ENCODE results near the gene USP21. TPM values are rescaled to one million over a fixed set of nuclear protein-coding genes. Genes with fewer than 3 reads are reported as not detected.

USP21 gene
- total and polyA plus RNA-seq, 9 of the 15 experiments (the other 6 are each of a cell fraction or from before 2014, with no cell fraction given), result 4.9 to 52.4 (median 21.6) TPM

DNA sequence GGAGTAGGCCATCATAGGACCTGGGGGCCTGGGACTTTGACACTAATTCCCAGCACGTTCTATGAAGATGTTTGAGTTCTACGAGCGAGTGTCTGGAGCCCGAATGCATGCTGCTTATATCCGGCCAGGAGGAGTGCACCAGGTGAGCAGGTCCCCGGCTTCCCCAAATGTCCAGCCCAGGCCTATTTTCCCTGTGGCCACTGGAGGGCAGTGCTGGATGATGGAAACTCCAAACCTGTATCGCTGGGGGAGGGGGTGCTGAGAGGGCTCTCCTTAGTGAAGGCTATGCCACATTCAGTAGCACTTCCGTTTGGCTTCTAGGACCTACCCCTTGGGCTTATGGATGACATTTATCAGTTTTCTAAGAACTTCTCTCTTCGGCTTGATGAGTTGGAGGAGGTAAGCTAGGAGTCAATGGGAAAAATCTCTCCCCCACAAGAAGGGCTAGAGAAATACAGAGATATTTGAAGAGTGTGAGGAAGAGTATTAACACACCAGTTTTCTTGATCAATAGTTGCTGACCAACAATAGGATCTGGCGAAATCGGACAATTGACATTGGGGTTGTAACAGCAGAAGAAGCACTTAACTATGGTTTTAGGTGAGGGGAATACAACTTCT lies 50.6 kb downstream of the USP21 start (continued):
- TF ChIP-seq PURB (CRISPR knock-in tag; IDR thresholded peaks at IDR 0.05; ENCODE audit: low read depth), result no peak
- TF ChIP-seq BHLHE40 (IDR thresholded peaks at IDR 0.05; ENCODE audit: low read length), result peak; percentile 9; the same call in 1 of the 2 replicates
- TF ChIP-seq ZNF277 (CRISPR knock-in tag; IDR thresholded peaks at IDR 0.05; ENCODE audit: borderline replicate concordance), result no peak
- TF ChIP-seq, protein P1, sequence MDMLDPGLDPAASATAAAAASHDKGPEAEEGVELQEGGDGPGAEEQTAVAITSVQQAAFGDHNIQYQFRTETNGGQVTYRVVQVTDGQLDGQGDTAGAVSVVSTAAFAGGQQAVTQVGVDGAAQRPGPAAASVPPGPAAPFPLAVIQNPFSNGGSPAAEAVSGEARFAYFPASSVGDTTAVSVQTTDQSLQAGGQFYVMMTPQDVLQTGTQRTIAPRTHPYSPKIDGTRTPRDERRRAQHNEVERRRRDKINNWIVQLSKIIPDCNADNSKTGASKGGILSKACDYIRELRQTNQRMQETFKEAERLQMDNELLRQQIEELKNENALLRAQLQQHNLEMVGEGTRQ (CRISPR knock-in tag; IDR thresholded peaks at IDR 0.05), result no peak
- TF ChIP-seq ZNF232 (CRISPR knock-in tag; IDR thresholded peaks at IDR 0.05), result no peak
- no peak for TF ChIP-seq ZNF282 (CRISPR knock-in tag; IDR thresholded peaks at IDR 0.05)
- no peak for TF ChIP-seq HDAC1 (IDR thresholded peaks at IDR 0.05)
- TF ChIP-seq PHB2 (IDR thresholded peaks at IDR 0.05; ENCODE audit: low read depth), result no peak
- TF ChIP-seq, protein P2, sequence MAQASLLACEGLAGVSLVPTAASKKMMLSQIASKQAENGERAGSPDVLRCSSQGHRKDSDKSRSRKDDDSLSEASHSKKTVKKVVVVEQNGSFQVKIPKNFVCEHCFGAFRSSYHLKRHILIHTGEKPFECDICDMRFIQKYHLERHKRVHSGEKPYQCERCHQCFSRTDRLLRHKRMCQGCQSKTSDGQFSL (CRISPR knock-in tag; IDR thresholded peaks at IDR 0.05), result no peak
- TF ChIP-seq, protein P2 (tag; IDR thresholded peaks at IDR 0.05), result no peak; a peak in 1 of 4 replicates
- no peak for TF ChIP-seq TOE1 (IDR thresholded peaks at IDR 0.05; ENCODE audit: borderline replicate concordance)
- TF ChIP-seq TOE1 (CRISPR knock-in tag; IDR thresholded peaks at IDR 0.05; ENCODE audit: borderline replicate concordance, low read depth), result no peak
- TF ChIP-seq KDM5B (IDR thresholded peaks at IDR 0.05; ENCODE audit: insufficient replicate concordance, low read depth, low read length), result no peak
- TF ChIP-seq, protein P3, sequence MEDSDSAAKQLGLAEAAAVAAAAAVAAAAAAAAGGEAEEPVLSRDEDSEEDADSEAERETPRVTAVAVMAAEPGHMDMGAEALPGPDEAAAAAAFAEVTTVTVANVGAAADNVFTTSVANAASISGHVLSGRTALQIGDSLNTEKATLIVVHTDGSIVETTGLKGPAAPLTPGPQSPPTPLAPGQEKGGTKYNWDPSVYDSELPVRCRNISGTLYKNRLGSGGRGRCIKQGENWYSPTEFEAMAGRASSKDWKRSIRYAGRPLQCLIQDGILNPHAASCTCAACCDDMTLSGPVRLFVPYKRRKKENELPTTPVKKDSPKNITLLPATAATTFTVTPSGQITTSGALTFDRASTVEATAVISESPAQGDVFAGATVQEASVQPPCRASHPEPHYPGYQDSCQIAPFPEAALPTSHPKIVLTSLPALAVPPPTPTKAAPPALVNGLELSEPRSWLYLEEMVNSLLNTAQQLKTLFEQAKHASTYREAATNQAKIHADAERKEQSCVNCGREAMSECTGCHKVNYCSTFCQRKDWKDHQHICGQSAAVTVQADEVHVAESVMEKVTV (CRISPR knock-in tag; IDR thresholded peaks at IDR 0.05), result peak; percentile 85
- no peak for TF ChIP-seq ASH1L (IDR thresholded peaks at IDR 0.05; ENCODE audit: borderline replicate concordance, low read depth, partially characterized antibody)
- TF ChIP-seq SAFB (IDR thresholded peaks at IDR 0.05; ENCODE audit: borderline replicate concordance, low read depth, low read length), result no peak
- TF ChIP-seq ESRRA (IDR thresholded peaks at IDR 0.05; ENCODE audit: borderline replicate concordance, low read depth), result no peak
- TF ChIP-seq IRF1 (CRISPR knock-in tag; IDR thresholded peaks at IDR 0.05; ENCODE audit: borderline replicate concordance), result no peak
- TF ChIP-seq BDP1 (IDR thresholded peaks at IDR 0.05; ENCODE audit: insufficient read depth, insufficient read length), result no peak
- no peak for TF ChIP-seq TRIM25 (IDR thresholded peaks at IDR 0.05; ENCODE audit: borderline replicate concordance)
- no peak for TF ChIP-seq TAF7 (tag; IDR thresholded peaks at IDR 0.05)
